Measurements from ENCODE around the gene TBL1XR1.
A peak's percentile ranks its signal among the peaks of the same experiment; 100 is the strongest.

Gene TBL1XR1

DNA sequence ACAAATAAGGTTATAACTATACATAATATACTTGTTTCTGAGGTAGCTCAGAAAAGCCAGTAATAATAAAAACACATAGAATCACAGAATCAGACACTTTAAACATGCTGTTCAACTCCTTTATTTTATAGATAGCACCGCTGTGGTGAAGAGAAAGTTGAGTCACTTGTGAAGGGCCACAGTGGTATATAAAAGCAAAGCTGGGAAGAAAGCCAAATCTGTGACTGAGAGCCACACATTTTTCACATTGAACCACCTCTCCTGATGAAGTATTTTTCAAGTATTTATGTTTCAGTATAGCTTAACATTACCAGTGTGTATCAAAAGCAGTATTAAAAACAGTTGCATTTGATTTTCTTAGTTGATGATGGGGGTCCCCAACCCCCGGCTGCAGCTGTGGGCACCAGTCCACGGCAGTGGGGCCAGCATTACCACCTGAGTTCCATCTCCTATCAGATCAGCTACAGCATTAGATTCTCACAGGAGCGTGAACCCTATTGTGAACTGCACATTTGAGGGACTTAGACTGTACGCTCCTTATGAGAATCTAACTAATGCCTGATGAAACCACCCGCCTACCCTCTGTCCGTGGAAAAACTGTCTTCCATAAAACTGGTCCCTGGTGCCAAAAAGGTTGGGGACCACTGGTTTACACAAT, 46.2 kb downstream of the TBL1XR1 start:
- TF ChIP-seq, protein P1, sequence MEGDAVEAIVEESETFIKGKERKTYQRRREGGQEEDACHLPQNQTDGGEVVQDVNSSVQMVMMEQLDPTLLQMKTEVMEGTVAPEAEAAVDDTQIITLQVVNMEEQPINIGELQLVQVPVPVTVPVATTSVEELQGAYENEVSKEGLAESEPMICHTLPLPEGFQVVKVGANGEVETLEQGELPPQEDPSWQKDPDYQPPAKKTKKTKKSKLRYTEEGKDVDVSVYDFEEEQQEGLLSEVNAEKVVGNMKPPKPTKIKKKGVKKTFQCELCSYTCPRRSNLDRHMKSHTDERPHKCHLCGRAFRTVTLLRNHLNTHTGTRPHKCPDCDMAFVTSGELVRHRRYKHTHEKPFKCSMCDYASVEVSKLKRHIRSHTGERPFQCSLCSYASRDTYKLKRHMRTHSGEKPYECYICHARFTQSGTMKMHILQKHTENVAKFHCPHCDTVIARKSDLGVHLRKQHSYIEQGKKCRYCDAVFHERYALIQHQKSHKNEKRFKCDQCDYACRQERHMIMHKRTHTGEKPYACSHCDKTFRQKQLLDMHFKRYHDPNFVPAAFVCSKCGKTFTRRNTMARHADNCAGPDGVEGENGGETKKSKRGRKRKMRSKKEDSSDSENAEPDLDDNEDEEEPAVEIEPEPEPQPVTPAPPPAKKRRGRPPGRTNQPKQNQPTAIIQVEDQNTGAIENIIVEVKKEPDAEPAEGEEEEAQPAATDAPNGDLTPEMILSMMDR (IDR thresholded peaks at IDR 0.05; ENCODE audit: low read depth, low read length, missing control alignments), result no peak
- DNase-seq (ENCODE audit: extremely low read depth, low read depth), result peak; percentile 69
- H3K4me3 ChIP-seq (replicated peaks; ENCODE audit: low read depth, low read length), result no peak overlapping the region

DNA sequence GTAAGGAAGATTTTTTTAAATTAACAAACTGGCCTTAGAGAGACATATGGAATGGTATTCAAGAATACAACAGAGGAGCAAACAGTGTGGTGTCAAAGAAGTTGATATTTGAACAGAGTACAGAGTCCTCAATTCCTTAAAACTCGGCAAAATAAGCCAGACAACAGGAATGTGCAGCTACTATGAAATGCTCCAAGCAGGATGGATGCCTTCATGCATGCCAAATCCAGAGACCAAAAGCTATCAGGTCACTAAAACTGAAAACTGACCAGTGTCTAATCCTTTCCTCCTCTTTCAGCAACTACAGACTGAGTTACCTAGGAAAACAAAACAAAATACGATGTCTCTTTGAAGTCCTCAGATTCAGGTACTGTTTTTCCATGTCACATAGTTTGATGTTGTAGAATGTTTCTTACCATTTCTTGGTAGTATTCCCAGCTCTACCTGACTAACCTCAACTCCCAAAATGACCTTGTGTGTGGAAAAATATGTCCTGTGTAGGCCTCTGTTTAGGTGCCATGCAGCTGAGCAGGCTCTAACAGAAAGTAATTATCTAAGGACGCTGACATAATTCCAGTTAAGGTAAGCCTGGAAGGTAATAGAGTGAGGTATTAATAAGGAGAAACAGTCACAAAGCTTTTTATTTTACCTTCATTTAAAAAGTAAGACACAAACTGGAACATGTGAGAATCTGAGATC, 46.9 kb downstream of the TBL1XR1 start:
- no peak overlapping the region for H3K4me3 ChIP-seq (replicated peaks; ENCODE audit: low read depth, low read length)
- TF ChIP-seq, protein P1 (IDR thresholded peaks at IDR 0.05; ENCODE audit: low read depth, low read length, missing control alignments), result no peak
- no peak for DNase-seq (ENCODE audit: extremely low read depth, low read depth)

DNA sequence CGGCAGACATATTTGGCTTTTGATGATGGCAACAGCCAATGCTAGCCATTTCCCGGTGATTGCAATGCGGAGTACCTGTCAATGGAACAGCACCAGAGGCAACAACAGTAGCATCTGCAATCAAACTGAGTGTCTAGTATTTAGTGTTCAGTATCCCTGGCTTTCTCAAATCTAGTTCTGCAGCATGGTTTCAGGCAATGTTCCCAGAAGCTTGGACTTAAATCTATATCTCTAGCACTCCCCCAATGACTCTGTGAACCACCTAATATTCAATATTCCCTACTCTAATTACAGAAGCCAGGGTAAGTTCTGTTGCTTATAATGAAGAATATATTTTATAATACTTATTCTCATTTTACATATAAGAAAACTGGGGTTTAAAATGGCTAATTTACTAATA, 48.2 kb downstream of the TBL1XR1 start:
- no peak overlapping the region for H3K4me3 ChIP-seq (replicated peaks; ENCODE audit: low read depth, low read length)
- TF ChIP-seq, protein P1 (IDR thresholded peaks at IDR 0.05; ENCODE audit: low read depth, low read length, missing control alignments), result no peak
- no peak for DNase-seq (ENCODE audit: extremely low read depth, low read depth)

DNA sequence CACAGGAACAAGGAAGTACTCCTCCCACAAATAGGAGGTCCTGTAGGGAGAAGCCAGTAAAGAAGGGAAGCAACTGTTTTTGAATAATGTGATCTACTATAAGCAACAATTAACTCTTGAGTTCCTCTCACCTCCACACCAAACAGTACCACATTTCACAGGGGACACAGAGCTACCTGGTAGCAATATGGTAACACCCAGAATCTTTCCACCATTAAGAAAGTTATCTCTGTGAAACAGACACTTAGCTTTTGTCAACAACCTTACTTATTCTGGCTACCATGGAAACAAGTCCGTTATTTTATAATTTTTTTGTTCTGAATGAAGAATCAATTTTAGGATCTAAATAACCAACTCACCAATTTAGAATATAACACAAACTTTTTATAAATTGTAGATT, 49.5 kb downstream of the TBL1XR1 start:
- DNase-seq (ENCODE audit: extremely low read depth, low read depth), result no peak
- no peak overlapping the region for H3K4me3 ChIP-seq (replicated peaks; ENCODE audit: low read depth, low read length)
- TF ChIP-seq, protein P1 (IDR thresholded peaks at IDR 0.05; ENCODE audit: low read depth, low read length, missing control alignments), result no peak

DNA sequence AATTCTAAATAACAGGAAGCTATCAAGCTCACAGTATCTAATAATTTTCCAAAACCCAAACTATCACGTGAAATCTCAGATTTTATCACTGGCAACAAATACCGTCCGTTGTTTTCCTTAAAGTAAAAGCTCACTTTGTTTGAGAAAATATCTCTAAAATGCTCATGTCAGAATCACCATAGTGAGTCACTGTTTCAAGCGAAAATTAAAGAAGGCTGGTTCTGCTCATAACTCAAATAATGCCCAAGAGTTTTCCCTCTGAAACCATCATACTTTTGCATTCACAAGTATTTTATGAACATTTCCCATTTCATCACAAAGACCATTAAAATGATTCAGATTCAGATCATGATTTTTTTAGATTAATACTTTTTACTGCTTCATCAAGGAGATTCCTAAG, 50.6 kb downstream of the TBL1XR1 start:
- no peak for DNase-seq (ENCODE audit: extremely low read depth, low read depth)
- TF ChIP-seq, protein P1 (IDR thresholded peaks at IDR 0.05; ENCODE audit: low read depth, low read length, missing control alignments), result no peak
- H3K4me3 ChIP-seq (replicated peaks; ENCODE audit: low read depth, low read length), result no peak overlapping the region

DNA sequence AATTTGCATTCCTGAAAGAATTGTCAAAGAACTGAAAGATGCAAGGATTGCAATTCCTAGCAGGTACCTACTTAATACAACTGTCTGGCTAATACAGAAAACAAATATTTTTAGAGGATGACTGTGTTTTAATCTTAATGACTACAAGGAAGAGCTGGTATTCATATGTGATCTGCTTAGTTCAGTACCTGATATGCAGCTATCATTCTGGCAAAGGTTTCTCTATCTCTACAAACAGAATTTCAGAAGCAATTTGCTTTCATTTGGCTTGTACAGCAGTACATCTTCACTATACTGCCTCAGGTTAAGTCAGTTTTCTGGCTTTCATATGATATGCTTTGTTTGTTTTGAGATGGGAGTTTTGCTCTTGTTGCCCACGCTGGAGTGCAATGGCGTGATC, 51.3 kb downstream of the TBL1XR1 start:
- DNase-seq (ENCODE audit: extremely low read depth, low read depth), result no peak
- TF ChIP-seq, protein P1 (IDR thresholded peaks at IDR 0.05; ENCODE audit: low read depth, low read length, missing control alignments), result no peak
- H3K4me3 ChIP-seq (replicated peaks; ENCODE audit: low read depth, low read length), result no peak overlapping the region
